ENCODE measurements around the gene TFDP2. TPM values are rescaled to one million over a fixed set of nuclear protein-coding genes. Genes with fewer than 3 reads are reported as not detected.

TFDP2 gene
- total RNA-seq, 1 experiment from 2014 or later = 55.4 TPM

- POLR2A ChIA-PET = no interaction called here
- ATAC-seq = no peak
These were observed 162.7 kb downstream of the TFDP2 start for GRCh38 chr3:141986548-141987107.

More at GRCh38 chr3:141986548-141987107, 162.7 kb downstream of the TFDP2 start:
- Histone ChIP-seq H3K9ac (ENCODE audit: low read length) (no peak overlapping the region), H3K79me2 (ENCODE audit: insufficient read depth, low read length) (no peaks in the 10 kb centered on the region), H3K9me3 (ENCODE audit: control insufficient read depth in 1 of 2, insufficient read depth in 1 of 2, low read depth in 1 of 2, low read length in 2 of 2) (no peaks in the 10 kb centered on the region), H3K4me2 (ENCODE audit: low read length) (no peak overlapping the region), H3K27ac (ENCODE audit: low read depth, low read length) (no peak overlapping the region), H3K9me2 (ENCODE audit: insufficient read depth) (no peaks in the 10 kb centered on the region), H3K4me3 (replicated peaks in 1 of 2; ENCODE audit: low read depth in 1 of 2, low read length in 2 of 2) (no peak overlapping the region), H3K36me3 (ENCODE audit: control insufficient read depth in 1 of 2, insufficient read depth in 2 of 2, low read length in 2 of 2) (no peaks in the 10 kb centered on the region), H4K20me1 (ENCODE audit: insufficient read depth) (no peaks in the 10 kb centered on the region), H2AFZ (ENCODE audit: low read depth, low read length, poor library complexity, severe bottlenecking) (no peak overlapping the region), H3K4me1 (ENCODE audit: control insufficient read depth in 1 of 2, insufficient read depth in 2 of 2, low read length in 2 of 2) (no peaks in the 10 kb centered on the region), H3K27me3 (ENCODE audit: insufficient read depth, low read length) (no peaks in the 10 kb centered on the region)
- DNase-seq (ENCODE audit: low read depth, low spot score) = no peak
- intact Hi-C loops (cut with micrococcal nuclease) = no loop called here
- BruUV-seq (replicated peaks) = no TSS peak
- no peak for TF ChIP-seq YY1 (IDR thresholded peaks at IDR 0.05; ENCODE audit: extremely low read depth, insufficient replicate concordance, low read depth, low read length)
- TF ChIP-seq CEBPB (IDR thresholded peaks at IDR 0.05; ENCODE audit: low read depth) = no peak
- TF ChIP-seq SP1 (IDR thresholded peaks at IDR 0.05; ENCODE audit: low read depth) = no peak
- TF ChIP-seq POLR2A (IDR thresholded peaks at IDR 0.05; ENCODE audit: borderline replicate concordance, extremely low read depth, insufficient read depth, insufficient read length) = no peak
- TF ChIP-seq POLR2AphosphoS5 (IDR thresholded peaks at IDR 0.05; ENCODE audit: low read depth, low read length) = no peak
- no peak for TF ChIP-seq ZFX (IDR thresholded peaks at IDR 0.05)
- TF ChIP-seq EZH2 (IDR thresholded peaks at IDR 0.05) = no peak
- no peak for TF ChIP-seq TCF7L2 (IDR thresholded peaks at IDR 0.05; ENCODE audit: borderline replicate concordance, extremely low read depth, insufficient read depth, insufficient read length)
- no peak for TF ChIP-seq ELF1 (IDR thresholded peaks at IDR 0.05; ENCODE audit: borderline replicate concordance, low read depth)
- TF ChIP-seq ATF3 (IDR thresholded peaks at IDR 0.05) = no peak
- no peak for TF ChIP-seq SIN3A (IDR thresholded peaks at IDR 0.05; ENCODE audit: low read depth)
- TF ChIP-seq EZH2phosphoT487 (IDR thresholded peaks at IDR 0.05; ENCODE audit: borderline replicate concordance) = no peak
- TF ChIP-seq ZNF274 (IDR thresholded peaks at IDR 0.05; ENCODE audit: low read depth, low read length) = no peak
- TF ChIP-seq FOSL1 (IDR thresholded peaks at IDR 0.05; ENCODE audit: low read depth) = no peak
- TF ChIP-seq RAD21 (IDR thresholded peaks at IDR 0.05; ENCODE audit: low read depth) = no peak
- no peak for TF ChIP-seq CTCF (IDR thresholded peaks at IDR 0.05 in 2 of 3, conservative IDR thresholded peaks at IDR 0.05 in 1 of 3; ENCODE audit: borderline replicate concordance in 1 of 3, insufficient read depth in 1 of 3, low read depth in 2 of 3, low read length in 2 of 3)
- ChIA-PET RAD21 (ENCODE audit: low non-redundant PET in 1 of 2, low total read pairs in 2 of 2, uncharacterized antibody in 2 of 2, unreplicated experiment in 2 of 2) (no interaction called here), CTCF (no interaction called here)

Measured in HCT116 (cell line).